Loucy (cell line): ENCODE measurements around the gene KRT6C.

ENCODE experiments used
- H2AFZ ChIP-seq: fragments of 200-600 bp; sonication (generic); 2 replicates; pipeline ENCODE4 v1.6.0; 2016; ENCODE audit warnings: antibody characterized with exemption, mild to moderate bottlenecking, low read length, moderate library complexity
- H3F3A ChIP-seq: fragments of 200-600 bp; 2 replicates; pipeline ENCODE4 v1.6.0; 2016; ENCODE audit warnings: antibody characterized with exemption, low read depth, mild to moderate bottlenecking
- H3K27me3 ChIP-seq: fragments of 200-600 bp; sonication (generic); 2 replicates; pipeline ENCODE4 v1.6.1; 2014; ENCODE audit warnings: low read length, mild to moderate bottlenecking; ENCODE audit not compliant: insufficient read depth, poor library complexity, severe bottlenecking
- H3K36me3 ChIP-seq: fragments of 200-600 bp; sonication (generic); 2 replicates; pipeline ENCODE4 v1.6.1; 2016; ENCODE audit warnings: low read length; ENCODE audit not compliant: insufficient read depth
- H3K4me1 ChIP-seq: fragments of 200-600 bp; sonication (generic); 2 replicates; pipeline ENCODE4 v1.5.1; 2014; ENCODE audit warnings: low read length, mild to moderate bottlenecking; ENCODE audit not compliant: insufficient read depth, poor library complexity, severe bottlenecking
- H3K4me2 ChIP-seq: fragments of 200-600 bp; sonication (generic); 2 replicates; pipeline ENCODE4 v1.6.0; 2014; ENCODE audit warnings: antibody characterized with exemption, low read length, low read depth, mild to moderate bottlenecking; ENCODE audit not compliant: poor library complexity, severe bottlenecking
- H3K4me3 ChIP-seq: fragments of 200-600 bp; sonication (generic); 2 replicates; pipeline ENCODE4 v1.5.1; 2014; ENCODE audit warnings: low read length, mild to moderate bottlenecking, mixed read lengths; ENCODE audit not compliant: poor library complexity, severe bottlenecking
- H3K79me2 ChIP-seq: fragments of 200-600 bp; sonication (generic); 2 replicates; pipeline ENCODE4 v1.6.1; 2014; ENCODE audit warnings: low read length; ENCODE audit not compliant: insufficient read depth
- H3K9ac ChIP-seq: fragments of 200-600 bp; sonication (generic); 2 replicates; pipeline ENCODE4 v1.6.0; 2014; ENCODE audit warnings: mild to moderate bottlenecking, low read depth, low read length, moderate library complexity; ENCODE audit not compliant: poor library complexity, severe bottlenecking
- H3K9me2 ChIP-seq: fragments of 200-600 bp; sonication (generic); replicated peaks from 2 replicates; pipeline ENCODE4 v1.6.1; 2016; ENCODE audit warnings: low read depth, low read length, mixed read lengths
- H3K9me3 ChIP-seq: fragments of 200-600 bp; sonication (generic); 2 replicates; pipeline ENCODE4 v1.6.1; 2014; ENCODE audit warnings: mild to moderate bottlenecking, antibody characterized with exemption, low read length, low read depth; ENCODE audit not compliant: insufficient read depth
- H4K20me1 ChIP-seq: fragments of 200-600 bp; sonication (generic); 2 replicates; pipeline ENCODE4 v1.6.0; 2014; ENCODE audit warnings: antibody characterized with exemption, low read length, mild to moderate bottlenecking; ENCODE audit not compliant: insufficient read depth, poor library complexity, severe bottlenecking
- EZH2phosphoT487 ChIP-seq: fragments of 200-600 bp; IDR thresholded peaks from 2 replicates; pipeline ENCODE4 v1.6.1; 2018; ENCODE audit warnings: antibody characterized with exemption, mild to moderate bottlenecking, moderate library complexity, borderline replicate concordance
- TF ChIP-seq, protein P1 (sequence below): fragments of 200-600 bp; sonication (generic); conservative IDR thresholded peaks from 2 replicates; pipeline ENCODE4 v1.5.1; 2014; ENCODE audit warnings: mild to moderate bottlenecking, antibody characterized with exemption, low read length

Gene KRT6C

DNA sequence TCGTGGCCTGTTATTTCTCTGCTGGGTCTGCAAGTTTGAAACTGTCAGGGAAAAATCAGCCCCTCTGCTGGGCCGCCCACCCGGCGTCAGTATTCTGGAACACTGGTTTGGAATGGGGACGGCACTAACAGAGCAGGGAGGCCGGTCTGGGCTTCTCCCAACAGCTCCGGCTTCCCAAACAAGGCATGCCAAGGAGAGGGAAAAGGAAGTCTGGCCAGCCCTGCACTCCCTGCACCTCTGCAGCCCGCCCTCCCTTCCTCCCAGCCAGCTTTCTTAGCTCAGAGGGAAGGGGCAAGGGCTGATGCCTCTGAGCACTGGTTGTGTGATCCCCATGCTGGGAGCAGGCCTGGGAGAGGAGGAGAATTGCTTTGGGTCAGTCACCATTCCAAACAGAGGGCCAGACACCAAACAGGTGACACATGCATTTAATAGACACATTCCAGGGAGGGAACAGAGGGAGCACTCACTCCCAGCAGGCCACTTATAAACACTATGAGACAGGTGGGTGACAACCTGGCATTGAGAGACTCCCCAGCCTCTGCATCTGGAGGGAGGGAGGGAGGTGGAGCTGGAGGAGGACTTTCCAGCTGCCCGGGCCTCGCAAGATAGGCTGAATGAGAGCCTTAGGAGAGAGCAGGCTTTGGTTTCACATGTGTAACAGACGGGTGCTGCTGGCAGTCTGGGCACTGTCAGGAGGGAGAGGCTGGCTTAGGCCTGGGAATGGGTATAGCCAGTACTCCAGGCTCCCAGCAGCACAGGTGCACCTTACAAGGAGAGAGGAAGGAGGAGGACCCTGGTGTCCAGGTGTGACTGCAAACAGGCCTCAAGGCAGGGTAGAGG is 49.7 kb downstream of the KRT6C start:
- no peaks in the 10 kb centered on the region for H3K36me3 ChIP-seq
- no peaks in the 10 kb centered on the region for H3K4me1 ChIP-seq
- no peak overlapping the region for H3K4me3 ChIP-seq
- no peak for TF ChIP-seq EZH2phosphoT487
- TF ChIP-seq, protein P1, sequence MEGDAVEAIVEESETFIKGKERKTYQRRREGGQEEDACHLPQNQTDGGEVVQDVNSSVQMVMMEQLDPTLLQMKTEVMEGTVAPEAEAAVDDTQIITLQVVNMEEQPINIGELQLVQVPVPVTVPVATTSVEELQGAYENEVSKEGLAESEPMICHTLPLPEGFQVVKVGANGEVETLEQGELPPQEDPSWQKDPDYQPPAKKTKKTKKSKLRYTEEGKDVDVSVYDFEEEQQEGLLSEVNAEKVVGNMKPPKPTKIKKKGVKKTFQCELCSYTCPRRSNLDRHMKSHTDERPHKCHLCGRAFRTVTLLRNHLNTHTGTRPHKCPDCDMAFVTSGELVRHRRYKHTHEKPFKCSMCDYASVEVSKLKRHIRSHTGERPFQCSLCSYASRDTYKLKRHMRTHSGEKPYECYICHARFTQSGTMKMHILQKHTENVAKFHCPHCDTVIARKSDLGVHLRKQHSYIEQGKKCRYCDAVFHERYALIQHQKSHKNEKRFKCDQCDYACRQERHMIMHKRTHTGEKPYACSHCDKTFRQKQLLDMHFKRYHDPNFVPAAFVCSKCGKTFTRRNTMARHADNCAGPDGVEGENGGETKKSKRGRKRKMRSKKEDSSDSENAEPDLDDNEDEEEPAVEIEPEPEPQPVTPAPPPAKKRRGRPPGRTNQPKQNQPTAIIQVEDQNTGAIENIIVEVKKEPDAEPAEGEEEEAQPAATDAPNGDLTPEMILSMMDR, result no peak
- H3K9me2 ChIP-seq, result no peaks in the 10 kb centered on the region
- H4K20me1 ChIP-seq, result no peaks in the 10 kb centered on the region
- peaks cover 3% of the 10 kb centered on the region for H3K27me3 ChIP-seq
- no peaks in the 10 kb centered on the region for H3K9me3 ChIP-seq
- no peak overlapping the region for H3K4me2 ChIP-seq
- H2AFZ ChIP-seq, result no peak overlapping the region
- no peak overlapping the region for H3K9ac ChIP-seq
- H3F3A ChIP-seq, result no peaks in the 10 kb centered on the region
- H3K79me2 ChIP-seq, result no peaks in the 10 kb centered on the region

DNA sequence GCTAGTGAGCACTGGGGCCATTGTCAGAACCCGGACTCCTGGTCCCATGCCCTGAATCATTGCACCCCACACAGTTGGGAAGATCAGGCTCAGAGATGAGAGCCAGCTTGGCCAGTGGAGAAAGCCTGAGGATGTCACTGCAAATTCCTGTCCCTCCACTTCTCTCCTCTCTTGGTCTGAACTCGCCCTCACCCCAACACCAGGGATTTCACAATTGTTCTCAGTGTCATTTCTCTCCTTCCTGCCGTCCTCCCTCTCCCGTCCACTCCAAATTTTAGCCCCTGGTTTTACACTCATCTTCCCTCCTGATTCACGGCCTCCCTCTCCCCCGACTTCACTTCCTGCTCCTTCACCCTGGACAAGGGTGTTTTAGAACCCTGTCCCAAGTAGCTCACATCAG is 50.6 kb downstream of the KRT6C start:
- Histone ChIP-seq H3F3A (no peaks in the 10 kb centered on the region), H3K9me3 (no peaks in the 10 kb centered on the region), H3K36me3 (no peaks in the 10 kb centered on the region), H3K79me2 (no peaks in the 10 kb centered on the region), H3K4me3 (no peak overlapping the region), H3K9me2 (no peaks in the 10 kb centered on the region), H2AFZ (no peak overlapping the region), H3K27me3 (no peaks in the 10 kb centered on the region), H4K20me1 (no peaks in the 10 kb centered on the region), H3K4me1 (no peaks in the 10 kb centered on the region), H3K9ac (no peak overlapping the region), H3K4me2 (no peak overlapping the region)
- no peak for TF ChIP-seq EZH2phosphoT487
- TF ChIP-seq, protein P1, result no peak

DNA sequence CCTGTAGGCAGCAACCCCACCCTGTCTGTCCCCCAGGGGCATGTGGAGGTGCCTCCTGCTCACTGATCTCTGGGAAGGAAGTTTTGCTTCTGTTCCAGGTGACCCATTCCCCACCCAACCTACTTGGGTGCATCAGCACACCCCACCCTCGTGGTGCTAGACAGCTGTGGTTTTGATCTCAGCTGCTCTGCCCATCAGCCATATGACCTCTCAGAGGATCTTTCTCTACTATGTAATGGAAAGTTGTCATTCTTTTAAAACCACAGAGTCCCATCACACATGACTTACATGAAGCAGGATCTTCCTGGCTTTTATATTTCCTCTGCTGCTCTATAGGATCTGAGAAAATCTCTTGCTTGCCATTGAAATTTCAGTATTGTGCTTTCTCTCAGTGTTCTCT is 53.9 kb downstream of the KRT6C start:
- H3K79me2 ChIP-seq, result no peaks in the 10 kb centered on the region
- no peak overlapping the region for H3K9ac ChIP-seq
- H2AFZ ChIP-seq, result no peak overlapping the region
- no peaks in the 10 kb centered on the region for H3K27me3 ChIP-seq
- no peaks in the 10 kb centered on the region for H3K9me2 ChIP-seq
- H3K4me3 ChIP-seq, result no peak overlapping the region
- TF ChIP-seq, protein P1, result no peak
- TF ChIP-seq EZH2phosphoT487, result no peak
- H3K9me3 ChIP-seq, result no peaks in the 10 kb centered on the region
- no peaks in the 10 kb centered on the region for H3F3A ChIP-seq
- H3K4me2 ChIP-seq, result no peak overlapping the region
- no peaks in the 10 kb centered on the region for H3K4me1 ChIP-seq
- no peaks in the 10 kb centered on the region for H3K36me3 ChIP-seq
- no peaks in the 10 kb centered on the region for H4K20me1 ChIP-seq
